Esophagus squamous epithelium (tissue), 5 donors: ENCODE measurements around the gene NHSL2. TPM values are rescaled to one million over a fixed set of nuclear protein-coding genes. Genes with fewer than 3 reads are reported as not detected.

ENCODE experiments used
- DNase-seq: peaks from one replicate; lab custom pipeline; 2025; lab: John Stamatoyannopoulos, UW
- H3K27ac ChIP-seq, 4 donors: fragments of 200-600 bp; sonication (generic); one replicate each; pipeline ENCODE4 v1.5.1; 2016 to 2019; ENCODE audit warnings: mild to moderate bottlenecking in 1 of 4
- H3K27me3 ChIP-seq, 4 donors: fragments of 200-600 bp; sonication (generic); 1 replicate in 3 of 4; 2 replicates in 1 of 4; pipeline versions ENCODE4 v1.5.1 to v1.6.0; 2017 to 2021; ENCODE audit warnings: antibody characterized with exemption in 1 of 4
- H3K36me3 ChIP-seq, 3 donors: fragments of 200-600 bp; sonication (generic); one replicate each; pipeline ENCODE4 v1.5.1; 2016 to 2019
- H3K4me1 ChIP-seq, 3 donors: fragments of 200-600 bp; sonication (generic); one replicate each; pipeline ENCODE4 v1.5.1; 2017 to 2019
- H3K4me3 ChIP-seq, 4 donors: fragments of 200-600 bp; sonication (generic); 1 replicate in 3 of 4; 2 replicates in 1 of 4; pipeline ENCODE4 v1.5.1; 2016 to 2019; ENCODE audit warnings: mild to moderate bottlenecking in 2 of 4, moderate library complexity in 1 of 4
- H3K9me3 ChIP-seq, 3 donors: fragments of 200-600 bp; sonication (generic); one replicate each; pipeline ENCODE4 v1.5.1; 2016 to 2019
- CTCF ChIP-seq, 6 experiments: fragments of 450-650 bp in 4 of 6; fragments of 200-600 bp in 2 of 6; sonication (generic) in 2 of 6; IDR thresholded peaks; one replicate each; pipeline ENCODE4 v1.5.1; 2016 to 2019; ENCODE audit warnings: antibody characterized with exemption in 6 of 6, mild to moderate bottlenecking in 4 of 6, moderate library complexity in 4 of 6
- POLR2A ChIP-seq, 4 donors: fragments of 450-650 bp; IDR thresholded peaks; one replicate each; pipeline ENCODE4 v1.6.1; 2017; ENCODE audit warnings: antibody characterized with exemption in 4 of 4, mild to moderate bottlenecking in 4 of 4, moderate library complexity in 3 of 4
- WGBS, 2 donors: methylation state at CpG; one replicate each; pipeline ENCODE4 v1.1.5; 2018; 5-methylcytosine and 5-hydroxymethylcytosine counted together
- intact Hi-C: fragments of 100-400 bp; cut with DNase I; formaldehyde crosslinking; loops from one replicate; pipeline ENCODE4 v1.15.0; 2022
- total RNA-seq, 4 donors: library from RNA; depleted of rRNA; stranded (reverse); fragments of >200 nt; gene quantifications; one replicate each; pipeline ENCODE4 v1.1.0, GENCODE V29; 2016
- donor health status: DM: yes; HTN: yes; CAD: no.

Gene NHSL2
- total RNA-seq, 4 donors from 2014 or later = 0.23 to 7.1 (median 1.6) TPM

- no peak for TF ChIP-seq CTCF (IDR thresholded peaks at IDR 0.05)
- TF ChIP-seq POLR2A (IDR thresholded peaks at IDR 0.05) = no peak
- Histone ChIP-seq H3K27ac (no peak overlapping the region), H3K27me3 (peaks cover 0 to 2% (median 0%) of the 10 kb centered on the region in 4 donors), H3K4me1 (no peaks in the 10 kb centered on the region), H3K9me3 (no peaks in the 10 kb centered on the region), H3K4me3 (no peak overlapping the region), H3K36me3 (peaks cover 0 to 6% (median 0%) of the 10 kb centered on the region in 3 donors)
- no peak for DNase-seq
- 59 to 70% methylated on average over 4 of the region's 4 CpGs for WGBS, 2 donors
- intact Hi-C loops = no loop called here
Observed at GRCh38 chrX:72141372-72142004, 230.8 kb downstream of the NHSL2 start.

GRCh38 chrX:72142094-72142793 is 231.6 kb downstream of the NHSL2 start:
- 63 to 68% methylated on average over 8 of the region's 8 CpGs for WGBS, 2 donors
- H3K4me3 ChIP-seq = no peak overlapping the region
- no peak overlapping the region for H3K27ac ChIP-seq
- peaks cover 0 to 2% (median 0%) of the 10 kb centered on the region in 4 donors for H3K27me3 ChIP-seq
- no peaks in the 10 kb centered on the region for H3K9me3 ChIP-seq
- H3K36me3 ChIP-seq = peaks cover 0 to 6% (median 0%) of the 10 kb centered on the region in 3 donors
- TF ChIP-seq POLR2A (IDR thresholded peaks at IDR 0.05) (no peak), CTCF (IDR thresholded peaks at IDR 0.05) (no peak)
- no peak for DNase-seq
- no peaks in the 10 kb centered on the region for H3K4me1 ChIP-seq
- intact Hi-C loops = no loop called here

GRCh38 chrX:72142794-72143608 is 232.4 kb downstream of the NHSL2 start:
- H3K4me1 ChIP-seq = no peaks in the 10 kb centered on the region
- WGBS, 2 donors = 63 to 68% methylated on average over 3 to 10 of the region's 11 CpGs
- TF ChIP-seq POLR2A (IDR thresholded peaks at IDR 0.05) (no peak), CTCF (IDR thresholded peaks at IDR 0.05) (no peak)

GRCh38 chrX:72143609-72143907 is 232.9 kb downstream of the NHSL2 start:
- Histone ChIP-seq H3K27me3 (peaks cover 0 to 2% (median 0%) of the 10 kb centered on the region in 4 donors), H3K27ac (no peak overlapping the region), H3K4me1 (no peaks in the 10 kb centered on the region), H3K36me3 (peaks cover 0 to 6% (median 0%) of the 10 kb centered on the region in 3 donors), H3K4me3 (no peak overlapping the region), H3K9me3 (no peaks in the 10 kb centered on the region)
- intact Hi-C loops = no loop called here
- DNase-seq = no peak
- WGBS, 2 donors = 40 to 58% methylated on average over 1 to 2 of the region's 2 CpGs
- TF ChIP-seq CTCF (IDR thresholded peaks at IDR 0.05) (no peak), POLR2A (IDR thresholded peaks at IDR 0.05) (no peak)

More at GRCh38 chrX:72142794-72143608, 232.4 kb downstream of the NHSL2 start:
- Histone ChIP-seq H3K36me3 (peaks cover 0 to 6% (median 0%) of the 10 kb centered on the region in 3 donors), H3K4me3 (no peak overlapping the region), H3K27me3 (peaks cover 0 to 2% (median 0%) of the 10 kb centered on the region in 4 donors), H3K9me3 (no peaks in the 10 kb centered on the region), H3K27ac (no peak overlapping the region)
- no peak for DNase-seq
- intact Hi-C loops = no loop called here
